HG02623 (cell line): ENCODE results near the gene NFATC3.

Source experiments
- ATAC-seq: cut with Tn5 transposase; IDR thresholded peaks from one replicate; pipeline ENCODE4 v1.9.1; 2021; ENCODE audit warnings: moderate library complexity; ENCODE audit not compliant: unreplicated experiment

NFATC3 gene

DNA sequence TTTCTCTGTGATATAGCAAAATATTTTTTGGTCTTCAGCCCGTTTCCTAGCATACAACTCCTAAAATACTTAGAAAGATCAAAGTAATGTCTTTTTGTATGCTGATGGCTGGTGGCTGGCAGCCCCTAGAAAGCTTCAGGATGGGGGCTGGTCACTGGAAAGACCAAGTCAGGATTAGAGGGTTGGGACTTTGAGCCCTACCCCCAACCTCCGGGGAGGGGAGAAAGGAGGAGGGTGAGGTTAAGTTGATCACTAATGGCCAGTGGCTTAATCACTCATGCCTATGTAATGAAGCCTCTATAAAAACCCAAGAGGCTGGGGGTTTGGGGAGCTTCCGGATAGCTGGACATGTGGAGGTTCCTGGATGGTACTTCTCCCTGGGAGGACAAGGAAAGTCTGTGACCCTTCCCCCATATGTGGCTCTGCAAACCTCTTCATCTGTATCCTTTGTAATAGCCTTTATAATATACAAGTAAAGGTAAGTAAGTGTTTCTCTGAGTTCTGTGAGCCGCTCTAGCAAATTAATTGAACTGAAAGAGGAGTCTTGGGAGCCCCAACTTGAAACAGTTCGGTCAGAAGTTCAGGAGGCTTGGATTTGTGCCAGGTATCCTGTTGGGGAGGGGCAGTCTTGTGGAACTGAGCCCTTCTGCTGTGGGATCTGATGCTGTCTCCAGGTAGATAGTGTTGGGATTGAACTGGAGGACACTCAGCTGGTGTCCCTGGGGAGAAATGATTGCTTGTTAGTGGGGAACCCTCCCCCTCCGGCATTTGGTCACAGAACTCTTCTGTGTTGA is 182.6 kb downstream of the NFATC3 start:
- no peak for ATAC-seq

GRCh38 chr16:68269793-68270192 is 184.6 kb downstream of the NFATC3 start:
- no peak for ATAC-seq

- ATAC-seq, result no peak
Measured at GRCh38 chr16:68270353-68270752, 185.2 kb downstream of the NFATC3 start.

GRCh38 chr16:68272507-68273209 is 187.5 kb downstream of the NFATC3 start:
- ATAC-seq, result no peak

DNA sequence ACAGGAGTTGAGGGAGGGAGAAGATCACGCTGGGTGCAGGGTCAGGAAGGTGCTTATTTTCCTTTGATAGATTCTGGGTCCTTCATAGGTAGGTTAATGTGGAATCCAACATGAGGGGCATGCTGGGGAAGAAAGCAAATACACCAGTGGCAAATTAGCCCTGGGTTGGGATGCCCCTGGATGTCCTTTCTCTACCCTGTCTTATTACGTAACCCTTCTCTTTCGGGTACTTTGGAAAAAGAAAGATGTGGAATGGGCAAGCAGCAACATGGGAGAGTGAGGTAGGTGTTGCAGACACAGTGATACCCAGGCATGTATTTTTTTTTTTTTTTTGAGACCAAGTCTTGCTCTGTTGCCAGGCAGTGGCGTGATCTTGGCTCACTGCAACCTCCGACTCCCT is 188.3 kb downstream of the NFATC3 start:
- no peak for ATAC-seq

GRCh38 chr16:68273896-68274295 is 188.7 kb downstream of the NFATC3 start:
- no peak for ATAC-seq

DNA sequence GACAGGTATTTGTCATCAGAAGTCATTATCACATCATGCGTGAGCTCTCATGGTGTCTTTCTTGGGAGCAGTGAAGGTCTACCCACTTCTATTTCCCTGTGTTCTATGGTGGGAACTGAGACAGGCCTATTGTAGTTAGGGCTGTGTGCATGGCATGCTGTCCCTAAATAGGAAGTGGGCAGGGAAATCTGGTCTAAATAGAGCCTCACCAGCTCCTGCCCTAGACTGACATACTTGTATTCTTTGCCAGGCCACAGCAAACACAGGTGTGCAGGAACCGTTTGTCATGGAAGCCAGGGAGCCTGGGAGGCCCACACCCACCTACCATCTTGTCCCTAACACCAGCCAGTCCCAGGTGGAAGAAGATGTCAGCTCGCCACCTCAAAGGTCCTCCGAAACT is 189.3 kb downstream of the NFATC3 start:
- ATAC-seq, result no peak

GRCh38 chr16:68275611-68276191 is 190.5 kb downstream of the NFATC3 start:
- no peak for ATAC-seq

DNA sequence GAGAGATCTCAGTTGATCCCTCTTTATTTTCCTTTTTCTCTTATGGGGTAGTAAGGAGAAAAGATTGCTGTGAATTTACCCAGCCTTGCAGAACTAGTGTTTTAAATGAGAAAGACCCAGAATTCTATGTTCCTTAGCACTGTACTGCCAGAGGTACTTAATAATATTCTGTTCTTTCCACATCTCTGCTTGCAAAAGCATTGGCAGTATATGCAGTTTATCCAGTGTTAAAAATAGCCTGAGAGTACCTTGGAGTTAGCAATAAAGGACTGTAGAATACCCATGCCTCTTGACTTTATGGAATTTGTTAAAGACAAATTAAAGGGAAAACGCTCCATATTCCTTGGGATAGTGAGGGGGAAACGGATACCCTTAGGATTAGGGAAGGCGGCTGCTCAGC is 191.1 kb downstream of the NFATC3 start:
- no peak for ATAC-seq
